ENCODE measurements around the gene C1QTNF6.

GRCh38 chr22:37211075-37211865 lies 23.2 kb upstream of the C1QTNF6 start:
- TF ChIP-seq, protein P1, sequence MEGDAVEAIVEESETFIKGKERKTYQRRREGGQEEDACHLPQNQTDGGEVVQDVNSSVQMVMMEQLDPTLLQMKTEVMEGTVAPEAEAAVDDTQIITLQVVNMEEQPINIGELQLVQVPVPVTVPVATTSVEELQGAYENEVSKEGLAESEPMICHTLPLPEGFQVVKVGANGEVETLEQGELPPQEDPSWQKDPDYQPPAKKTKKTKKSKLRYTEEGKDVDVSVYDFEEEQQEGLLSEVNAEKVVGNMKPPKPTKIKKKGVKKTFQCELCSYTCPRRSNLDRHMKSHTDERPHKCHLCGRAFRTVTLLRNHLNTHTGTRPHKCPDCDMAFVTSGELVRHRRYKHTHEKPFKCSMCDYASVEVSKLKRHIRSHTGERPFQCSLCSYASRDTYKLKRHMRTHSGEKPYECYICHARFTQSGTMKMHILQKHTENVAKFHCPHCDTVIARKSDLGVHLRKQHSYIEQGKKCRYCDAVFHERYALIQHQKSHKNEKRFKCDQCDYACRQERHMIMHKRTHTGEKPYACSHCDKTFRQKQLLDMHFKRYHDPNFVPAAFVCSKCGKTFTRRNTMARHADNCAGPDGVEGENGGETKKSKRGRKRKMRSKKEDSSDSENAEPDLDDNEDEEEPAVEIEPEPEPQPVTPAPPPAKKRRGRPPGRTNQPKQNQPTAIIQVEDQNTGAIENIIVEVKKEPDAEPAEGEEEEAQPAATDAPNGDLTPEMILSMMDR (IDR thresholded peaks at IDR 0.05): no peak
- TF ChIP-seq POLR2AphosphoS5 (IDR thresholded peaks at IDR 0.05): no peak
